GM21528 (cell line): ENCODE results near the gene ZXDC.

Experiments
- ATAC-seq: cut with Tn5 transposase; IDR thresholded peaks from one replicate; pipeline ENCODE4 v1.9.1; 2021; ENCODE audit warnings: mild to moderate bottlenecking, moderate library complexity; ENCODE audit not compliant: unreplicated experiment, low FRiP score

ZXDC gene

GRCh38 chr3:126477061-126477380, 1.3 kb upstream of the ZXDC start:
- no peak for ATAC-seq

DNA sequence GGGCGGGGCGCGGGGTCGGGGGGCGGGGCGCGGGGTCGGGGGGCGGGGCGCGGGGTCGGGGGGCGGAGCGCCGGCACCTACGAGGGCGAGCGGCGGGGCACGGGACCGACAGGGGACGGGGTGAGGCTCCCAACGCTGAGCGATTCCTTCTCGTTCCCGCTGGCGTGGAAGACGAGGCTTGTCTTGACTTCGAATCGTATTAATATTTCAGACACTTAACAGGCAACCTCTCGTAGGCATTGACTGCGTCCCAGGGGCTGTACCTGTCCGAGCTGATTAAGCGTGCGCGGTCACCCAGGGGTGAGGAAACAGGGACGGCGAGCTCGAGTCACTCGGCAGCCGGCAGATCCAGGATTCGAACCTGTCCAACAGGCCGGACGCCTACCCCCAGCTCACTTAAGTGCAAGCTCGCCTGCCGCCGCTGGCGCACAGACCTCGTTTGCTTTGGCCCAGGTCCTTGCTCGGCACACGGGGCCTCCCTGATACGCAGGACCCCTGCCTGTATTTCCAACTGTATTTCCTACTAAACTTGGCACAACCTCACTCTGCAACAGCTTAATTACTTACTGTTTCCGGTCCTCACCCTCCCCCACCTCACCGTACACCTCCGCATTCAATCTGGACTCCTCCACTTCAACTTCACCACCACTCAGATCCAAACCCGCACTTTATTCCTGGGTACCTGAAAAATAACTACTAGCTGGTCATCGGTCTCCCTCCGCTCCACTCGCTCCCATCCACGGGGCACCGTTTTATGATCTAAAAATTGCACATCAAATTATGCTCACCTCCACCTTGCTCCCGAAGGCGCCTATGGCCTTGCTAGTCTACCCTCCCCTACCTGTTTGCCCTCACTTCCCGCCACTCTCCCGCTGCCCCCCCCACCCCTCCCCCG, 722 bp upstream of the ZXDC start:
- peak; percentile 16 for ATAC-seq

GRCh38 chr3:126474498-126475412, 936 bp downstream of the ZXDC start:
- ATAC-seq: peak; percentile 16

DNA sequence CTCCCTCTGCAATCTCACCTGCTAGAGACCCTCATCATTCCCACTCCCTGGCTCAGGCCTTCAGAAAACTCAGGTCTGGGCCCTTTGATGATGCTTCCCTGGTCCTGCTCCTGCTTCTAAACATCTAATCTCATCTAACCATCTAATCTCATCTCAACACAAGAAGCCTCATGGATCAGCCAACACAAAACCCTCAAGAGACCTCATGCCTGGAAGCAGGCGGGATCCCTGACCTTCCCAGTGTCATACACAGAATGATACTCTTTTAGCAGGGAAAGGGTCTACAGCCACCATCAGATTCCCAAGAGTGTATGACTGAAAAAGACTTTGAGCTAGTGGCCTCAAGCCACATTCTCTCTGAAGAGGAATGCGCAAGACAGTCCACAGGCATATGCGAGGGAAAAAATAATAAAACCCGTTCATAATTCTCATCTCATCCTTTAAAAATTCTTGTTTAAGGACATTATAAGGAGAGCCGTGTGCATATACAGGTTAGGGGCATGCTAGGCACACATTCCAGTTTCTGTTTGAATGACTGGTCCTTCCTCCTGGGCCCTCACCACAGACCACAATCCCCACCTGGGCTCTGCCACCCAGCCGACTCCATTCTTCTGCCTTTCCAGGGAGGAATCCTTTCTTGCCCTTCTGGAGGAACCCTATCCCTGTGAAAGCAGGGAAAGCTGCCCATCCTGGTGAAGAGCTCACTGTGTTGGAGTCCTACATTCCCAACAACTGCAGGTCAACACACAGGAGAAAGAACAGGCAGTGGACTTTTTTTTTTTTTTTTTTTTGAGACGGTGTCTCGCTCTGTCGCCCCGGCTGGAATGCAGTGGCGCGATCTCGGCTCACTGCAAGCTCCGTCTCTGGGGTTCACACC, 2.2 kb downstream of the ZXDC start:
- no peak for ATAC-seq

GRCh38 chr3:126472277-126473006, 3.2 kb downstream of the ZXDC start:
- no peak for ATAC-seq

DNA sequence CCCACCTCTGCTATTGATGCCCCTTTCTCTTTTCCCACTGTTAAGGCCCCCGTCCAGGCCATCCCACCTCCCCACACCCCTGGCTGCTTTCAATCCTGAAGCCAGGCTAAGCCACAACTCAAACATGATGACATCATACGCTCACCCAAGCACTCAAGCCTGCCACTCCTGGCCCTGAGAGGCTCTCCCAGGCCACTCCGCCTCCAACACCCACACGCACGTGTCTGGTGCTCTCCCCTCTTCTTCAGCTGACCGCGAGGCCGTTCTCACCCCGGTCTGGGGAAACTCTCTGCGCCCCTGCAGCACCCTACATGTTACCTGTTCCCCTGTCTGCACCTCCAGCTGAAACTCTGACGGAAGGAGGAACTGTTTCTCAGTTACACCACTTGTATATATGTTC, 6.2 kb downstream of the ZXDC start:
- ATAC-seq: no peak

GRCh38 chr3:126468028-126468891, 7.4 kb downstream of the ZXDC start:
- ATAC-seq: no peak

DNA sequence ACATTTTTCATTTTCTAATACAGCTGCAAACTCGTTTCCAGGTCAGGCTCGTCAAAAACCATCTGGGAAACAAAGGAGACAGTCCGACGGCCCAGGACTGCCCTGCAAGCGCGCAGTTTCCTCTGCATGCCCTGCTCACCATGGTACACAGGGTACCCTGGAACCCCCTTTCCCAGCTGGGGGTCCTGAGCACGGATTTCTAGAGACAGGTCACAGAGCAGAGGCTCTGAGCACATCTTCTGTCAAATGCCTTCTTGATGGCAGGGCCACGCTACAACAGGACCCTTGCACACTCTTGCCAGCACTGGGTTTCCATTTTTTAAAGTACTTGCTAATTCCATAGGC, 8.1 kb downstream of the ZXDC start:
- ATAC-seq: no peak

- ATAC-seq: no peak
Measured at GRCh38 chr3:126466886-126467610, 8.6 kb downstream of the ZXDC start.

DNA sequence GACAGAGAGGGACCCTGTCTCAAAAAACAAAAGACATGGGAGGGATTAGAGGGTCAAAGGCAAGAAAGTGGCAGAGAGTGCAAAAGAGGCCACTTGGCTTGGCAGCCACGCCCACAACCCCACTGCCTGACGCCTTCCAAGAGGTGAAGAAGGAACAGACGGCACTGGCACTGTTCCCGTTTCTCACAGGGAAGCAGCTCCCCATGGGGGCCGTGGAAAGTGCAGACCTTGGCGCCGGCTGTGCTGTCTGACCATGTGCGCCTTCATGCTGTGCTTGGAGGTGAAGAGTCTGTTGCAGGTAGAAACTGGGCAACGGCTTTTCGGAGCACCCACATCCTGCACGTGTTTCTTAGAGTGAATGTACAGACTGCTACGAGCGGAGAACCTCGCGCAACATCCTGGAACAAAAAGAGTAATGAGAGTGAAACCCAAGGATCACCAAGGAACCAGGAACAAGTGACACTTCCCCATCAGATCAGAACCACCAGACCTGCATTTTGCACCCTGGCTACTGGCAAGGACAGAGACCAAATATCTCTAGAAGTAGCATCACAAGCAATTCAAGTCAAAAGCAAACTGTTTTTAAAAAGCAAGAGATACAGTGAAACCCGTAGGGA, 9.7 kb downstream of the ZXDC start:
- no peak for ATAC-seq

- no peak for ATAC-seq
Measured at GRCh38 chr3:126464997-126465396, 10.7 kb downstream of the ZXDC start.

DNA sequence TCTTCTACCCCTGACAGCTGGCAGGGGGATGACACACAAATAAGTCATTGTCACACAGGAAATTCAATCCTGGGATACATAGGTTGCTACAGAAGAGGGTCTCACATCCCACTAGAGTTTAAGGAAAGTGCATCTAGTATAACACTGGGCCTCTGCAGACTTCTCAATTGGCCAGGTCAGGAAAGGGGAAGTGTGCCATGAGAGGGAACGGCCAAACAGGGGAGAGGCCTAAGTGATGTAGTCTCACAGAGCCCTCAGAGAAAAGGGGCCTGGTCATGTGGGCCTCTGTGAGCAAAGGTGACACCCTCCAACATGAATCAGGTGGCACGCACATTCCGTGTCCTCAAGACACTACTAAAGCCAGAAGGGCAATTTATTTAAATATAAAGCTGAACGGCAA, 11.2 kb downstream of the ZXDC start:
- no peak for ATAC-seq

DNA sequence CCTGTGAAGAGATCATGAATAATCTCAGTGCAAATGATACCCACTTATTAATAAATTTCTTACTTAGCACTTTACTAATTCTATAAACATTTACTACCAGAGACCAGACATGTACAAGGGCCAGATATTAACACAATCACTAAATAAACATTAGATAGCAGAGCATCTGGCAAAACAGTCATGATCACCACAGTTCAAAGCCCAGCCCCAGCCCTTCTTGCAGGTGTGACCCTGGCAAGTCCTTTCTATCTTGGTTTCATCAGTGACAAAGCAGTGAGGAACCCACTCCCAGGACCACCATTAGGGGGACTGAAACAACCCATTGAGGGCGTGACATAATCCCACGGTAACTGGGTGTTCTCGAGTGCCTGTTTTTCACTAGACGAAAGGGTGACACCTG, 11.6 kb downstream of the ZXDC start:
- ATAC-seq: no peak

- no peak for ATAC-seq
Measured at GRCh38 chr3:126463521-126463920, 12.2 kb downstream of the ZXDC start.

DNA sequence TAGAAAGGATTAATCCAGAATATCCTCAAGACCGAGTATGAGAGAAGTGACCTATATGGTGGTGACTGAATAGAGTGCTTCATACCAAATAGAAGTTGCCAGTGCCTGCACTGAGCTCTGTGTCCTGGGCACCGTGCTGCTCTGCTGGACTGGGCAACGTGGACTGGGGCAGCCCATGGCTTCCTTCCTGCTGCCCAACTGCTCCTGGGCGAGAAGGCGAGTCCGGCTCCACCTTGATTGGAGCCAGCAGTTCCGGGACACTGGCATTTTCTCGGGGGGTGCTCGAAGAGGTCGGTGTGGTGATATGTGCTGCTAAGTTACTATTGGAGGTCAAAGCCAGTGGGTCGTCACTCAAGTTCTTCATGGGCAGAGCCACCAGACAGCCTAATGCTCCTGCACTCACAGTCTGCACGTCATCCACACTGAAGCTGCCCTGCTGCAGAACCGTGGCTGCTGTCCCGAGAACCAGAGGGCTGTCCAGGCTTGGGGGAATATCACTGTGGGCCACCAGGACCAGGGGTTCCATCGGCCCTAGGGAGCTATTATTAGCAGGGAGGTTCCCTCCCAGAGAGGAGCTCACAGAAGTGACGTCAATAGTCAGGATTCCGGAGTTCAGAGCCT, 14.1 kb downstream of the ZXDC start:
- ATAC-seq: no peak

DNA sequence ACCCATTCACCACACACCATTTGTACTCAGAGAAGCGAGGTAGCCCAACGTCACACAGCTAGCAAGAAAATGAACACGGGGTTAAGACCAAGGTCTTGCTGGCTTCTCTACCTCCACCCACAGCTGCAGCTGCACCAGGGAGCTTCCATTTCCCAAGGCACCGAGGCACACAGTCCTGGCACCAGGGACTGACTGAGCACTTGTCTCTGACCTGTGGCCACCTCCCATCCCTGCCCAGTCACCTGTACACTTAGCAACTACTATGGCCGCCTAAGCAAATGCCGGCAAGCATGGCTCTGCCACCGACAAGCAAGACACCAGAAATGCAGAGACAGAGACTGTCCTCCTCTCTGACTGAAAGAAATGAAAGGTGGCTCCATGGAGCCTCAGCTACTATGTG, 15.3 kb downstream of the ZXDC start:
- ATAC-seq: no peak

DNA sequence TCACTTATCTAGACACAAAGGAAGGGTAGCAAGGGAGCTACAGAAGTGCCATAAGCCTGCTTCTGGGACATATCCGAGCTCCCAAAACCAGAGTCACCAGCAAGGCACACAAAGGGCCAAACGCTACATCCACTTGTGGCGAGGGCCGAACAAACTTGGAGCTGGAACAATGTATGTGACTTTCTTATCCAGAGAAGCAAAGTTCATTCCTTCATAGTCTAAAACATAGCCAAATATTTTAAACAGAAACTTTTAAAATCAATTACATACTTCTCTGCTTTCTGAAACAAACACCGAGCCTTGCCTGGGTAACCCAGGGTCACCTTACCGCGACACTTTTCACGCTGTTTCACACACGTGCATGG, 15.9 kb downstream of the ZXDC start:
- no peak for ATAC-seq
